Measurements from ENCODE around the gene SGTA.

SGTA gene

DNA sequence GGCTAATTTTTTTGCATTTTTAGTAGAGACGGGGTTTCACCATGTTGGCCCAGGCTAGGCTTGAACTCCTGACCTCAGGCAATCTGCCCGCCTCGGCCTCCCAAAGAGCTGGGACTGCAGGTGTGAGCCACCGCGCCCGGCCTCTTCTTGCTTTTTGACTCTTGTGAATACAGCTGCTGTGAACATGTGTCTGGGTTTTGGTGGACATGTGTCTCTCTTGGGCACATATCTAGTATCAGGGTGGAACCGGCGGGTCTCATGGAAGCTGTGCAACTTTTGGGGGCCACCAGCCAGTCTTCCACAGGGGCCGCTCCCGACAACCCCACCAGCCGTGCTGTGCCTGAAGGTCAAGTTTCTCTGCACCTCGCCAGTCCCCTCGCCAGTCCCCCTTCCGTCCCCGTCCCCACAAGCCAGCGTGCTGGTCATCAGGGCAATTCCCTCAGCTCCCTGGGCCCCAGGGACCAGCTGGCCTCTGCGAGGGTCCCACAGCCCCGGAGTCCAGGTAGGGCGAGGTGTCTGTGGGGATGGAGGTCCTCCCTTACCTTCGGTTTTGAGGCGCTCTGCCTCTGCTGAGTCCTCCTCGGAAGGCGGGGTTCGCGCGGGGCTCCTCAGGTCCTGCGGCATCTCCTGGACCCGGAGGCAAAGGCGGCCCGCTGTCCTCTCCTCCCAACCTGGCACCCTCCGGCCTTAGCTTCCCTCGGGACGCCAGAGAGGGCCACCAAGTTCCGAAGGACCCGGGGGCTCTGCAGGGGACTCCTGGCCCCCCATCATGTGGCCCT, 16.3 kb downstream of the SGTA start:
- no peaks in the 10 kb centered on the region for H3K9me3 ChIP-seq (ENCODE audit: control extremely low read depth in 1 of 5, control insufficient read depth in 4 of 5, insufficient read depth in 2 of 5, low read depth in 1 of 5, low read length in 4 of 5)
- DNase-seq: no peak
- peaks cover 0 to 25% (median 21%) of the 10 kb centered on the region in 4 experiments for H3K4me1 ChIP-seq (ENCODE audit: control extremely low read depth in 1 of 4, control insufficient read depth in 4 of 4, insufficient read depth in 4 of 4, low read length in 3 of 4)
- H3K27me3 ChIP-seq (replicated peaks in 2 of 5; ENCODE audit: control insufficient read depth in 4 of 5, insufficient read depth in 5 of 5, low read length in 4 of 5): no peaks in the 10 kb centered on the region
- 98% methylated on average over 33 of the region's 35 CpGs for WGBS (ENCODE audit: insufficient coverage)
- H3K27ac ChIP-seq (ENCODE audit: insufficient read depth in 1 of 2, low read depth in 1 of 2, low read length in 2 of 2, poor library complexity in 1 of 2, severe bottlenecking in 2 of 2): no peak overlapping the region
- no peak overlapping the region for H3K4me3 ChIP-seq (ENCODE audit: control insufficient read depth in 1 of 7, extremely low read depth in 1 of 7, insufficient read depth in 4 of 7, low read depth in 2 of 7, low read length in 6 of 7)
- ChIA-PET POLR2A (no interaction called here), CTCF (interaction anchor here (1.1 to 1.2 kb wide), 2 partner anchors 15 to 118 kb away, joined by 3 to 5 read pairs; no protein-coding TSS in a partner anchor)
- peaks cover 2 to 74% (median 44%) of the 10 kb centered on the region in 4 experiments for H3K36me3 ChIP-seq (ENCODE audit: control insufficient read depth in 4 of 4, insufficient read depth in 4 of 4, low read length in 3 of 4)

DNA sequence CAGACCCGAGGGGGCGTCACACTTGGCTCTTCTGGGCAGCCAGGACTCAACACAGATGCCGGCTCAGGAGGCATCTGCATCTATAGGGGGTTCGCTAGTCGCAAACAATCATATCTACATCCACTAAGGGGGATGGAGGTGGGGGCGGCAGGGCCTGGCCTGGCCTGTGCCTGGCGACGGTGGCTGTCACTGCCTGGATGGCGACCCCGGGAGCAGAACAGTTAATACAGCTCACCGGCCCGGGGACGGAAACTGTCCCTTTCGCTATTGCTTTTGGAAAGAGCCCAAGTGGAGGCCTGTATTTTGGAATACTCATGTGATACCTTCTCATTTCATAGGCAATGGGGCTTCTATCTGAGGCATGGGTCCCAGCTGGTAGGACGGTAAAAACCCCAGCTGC, 17.7 kb downstream of the SGTA start:
- CTCF ChIA-PET: no interaction called here
- no peak overlapping the region for H3K27ac ChIP-seq (ENCODE audit: insufficient read depth in 1 of 2, low read depth in 1 of 2, low read length in 2 of 2, poor library complexity in 1 of 2, severe bottlenecking in 2 of 2)
- POLR2A ChIA-PET: interaction anchor here (1.0 kb wide), 1 partner anchor 10 kb away, joined by 5 read pairs; no protein-coding TSS in a partner anchor
- no peaks in the 10 kb centered on the region for H3K27me3 ChIP-seq (replicated peaks in 2 of 5; ENCODE audit: control insufficient read depth in 4 of 5, insufficient read depth in 5 of 5, low read length in 4 of 5)
- no peak for DNase-seq
- H3K36me3 ChIP-seq (ENCODE audit: control insufficient read depth in 4 of 4, insufficient read depth in 4 of 4, low read length in 3 of 4): peaks cover 2 to 82% (median 55%) of the 10 kb centered on the region in 4 experiments
- 98% methylated on average over 10 of the region's 15 CpGs for WGBS (ENCODE audit: insufficient coverage)
- peaks cover 0 to 11% (median 8%) of the 10 kb centered on the region in 4 experiments for H3K4me1 ChIP-seq (ENCODE audit: control extremely low read depth in 1 of 4, control insufficient read depth in 4 of 4, insufficient read depth in 4 of 4, low read length in 3 of 4)
- no peaks in the 10 kb centered on the region for H3K9me3 ChIP-seq (ENCODE audit: control extremely low read depth in 1 of 5, control insufficient read depth in 4 of 5, insufficient read depth in 2 of 5, low read depth in 1 of 5, low read length in 4 of 5)
- H3K4me3 ChIP-seq (ENCODE audit: control insufficient read depth in 1 of 7, extremely low read depth in 1 of 7, insufficient read depth in 4 of 7, low read depth in 2 of 7, low read length in 6 of 7): no peak overlapping the region

DNA sequence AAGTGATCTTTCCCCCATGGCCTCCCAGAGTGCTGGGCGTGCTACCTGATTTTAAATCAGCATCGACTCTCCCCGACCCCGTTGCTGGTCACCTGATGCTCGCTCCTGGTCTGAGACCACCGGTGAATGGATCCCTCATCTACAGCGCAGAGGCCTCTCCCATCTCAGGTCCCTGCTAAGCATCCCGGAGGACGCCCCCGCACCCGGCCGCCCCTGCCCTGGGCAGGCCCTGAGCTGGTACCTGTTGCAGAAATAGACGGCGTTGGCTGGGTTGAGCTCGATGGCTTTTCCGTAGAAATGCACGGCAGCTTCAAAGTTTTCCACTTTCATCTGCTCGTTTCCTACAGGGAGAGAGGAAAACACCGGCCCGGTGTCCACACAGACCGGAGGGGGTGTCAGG, 18.1 kb downstream of the SGTA start:
- Histone ChIP-seq H3K9me3 (ENCODE audit: control extremely low read depth in 1 of 5, control insufficient read depth in 4 of 5, insufficient read depth in 2 of 5, low read depth in 1 of 5, low read length in 4 of 5) (no peaks in the 10 kb centered on the region), H3K27ac (ENCODE audit: insufficient read depth in 1 of 2, low read depth in 1 of 2, low read length in 2 of 2, poor library complexity in 1 of 2, severe bottlenecking in 2 of 2) (no peak overlapping the region), H3K27me3 (replicated peaks in 2 of 5; ENCODE audit: control insufficient read depth in 4 of 5, insufficient read depth in 5 of 5, low read length in 4 of 5) (no peaks in the 10 kb centered on the region), H3K4me3 (ENCODE audit: control insufficient read depth in 1 of 7, extremely low read depth in 1 of 7, insufficient read depth in 4 of 7, low read depth in 2 of 7, low read length in 6 of 7) (no peak overlapping the region), H3K36me3 (ENCODE audit: control insufficient read depth in 4 of 4, insufficient read depth in 4 of 4, low read length in 3 of 4) (peaks cover 2 to 81% (median 55%) of the 10 kb centered on the region in 4 experiments), H3K4me1 (ENCODE audit: control extremely low read depth in 1 of 4, control insufficient read depth in 4 of 4, insufficient read depth in 4 of 4, low read length in 3 of 4) (peaks cover 0 to 8% (median 4%) of the 10 kb centered on the region in 4 experiments)
- 98% methylated on average over 16 of the region's 21 CpGs for WGBS (ENCODE audit: insufficient coverage)
- ChIA-PET POLR2A (interaction anchor here (1.0 kb wide), 1 partner anchor 11 kb away, joined by 5 read pairs; no protein-coding TSS in a partner anchor), CTCF (interaction anchor here (0.9 kb wide), 1 partner anchor 17 kb away, joined by 3 read pairs; no protein-coding TSS in a partner anchor)
- DNase-seq: no peak

DNA sequence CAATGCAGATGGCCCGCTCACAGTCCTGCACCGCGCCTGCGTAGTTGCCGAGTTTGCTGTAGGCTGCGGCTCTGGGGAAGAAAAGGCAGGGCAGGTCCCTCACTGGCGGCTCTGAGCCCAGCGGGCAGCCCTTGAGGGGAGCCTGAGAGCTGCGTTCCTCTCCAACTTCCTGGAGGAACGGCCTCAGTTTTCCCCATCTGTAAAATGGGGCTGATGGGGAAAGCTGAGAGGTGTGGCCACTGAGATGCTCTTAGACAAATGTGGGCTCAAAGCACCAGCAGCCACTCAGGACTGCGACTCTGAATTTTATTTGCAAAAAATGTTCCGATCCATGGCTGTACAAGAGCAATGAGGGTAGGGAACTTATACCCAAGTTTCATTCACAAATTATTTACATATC, 19.4 kb downstream of the SGTA start:
- CTCF ChIA-PET: interaction anchor here (0.9 kb wide), 2 partner anchors 16 to 18 kb away, joined by 3 read pairs; no protein-coding TSS in a partner anchor
- H3K27ac ChIP-seq (ENCODE audit: insufficient read depth in 1 of 2, low read depth in 1 of 2, low read length in 2 of 2, poor library complexity in 1 of 2, severe bottlenecking in 2 of 2): peak overlapping the region in 1 of 2 experiments; percentile 5
- no peaks in the 10 kb centered on the region for H3K9me3 ChIP-seq (ENCODE audit: control extremely low read depth in 1 of 5, control insufficient read depth in 4 of 5, insufficient read depth in 2 of 5, low read depth in 1 of 5, low read length in 4 of 5)
- DNase-seq: no peak
- no peak overlapping the region for H3K4me3 ChIP-seq (ENCODE audit: control insufficient read depth in 1 of 7, extremely low read depth in 1 of 7, insufficient read depth in 4 of 7, low read depth in 2 of 7, low read length in 6 of 7)
- H3K36me3 ChIP-seq (ENCODE audit: control insufficient read depth in 4 of 4, insufficient read depth in 4 of 4, low read length in 3 of 4): peaks cover 3 to 84% (median 59%) of the 10 kb centered on the region in 4 experiments
- H3K4me1 ChIP-seq (ENCODE audit: control extremely low read depth in 1 of 4, control insufficient read depth in 4 of 4, insufficient read depth in 4 of 4, low read length in 3 of 4): no peaks in the 10 kb centered on the region
- no peaks in the 10 kb centered on the region for H3K27me3 ChIP-seq (replicated peaks in 2 of 5; ENCODE audit: control insufficient read depth in 4 of 5, insufficient read depth in 5 of 5, low read length in 4 of 5)
- 100% methylated on average over 10 of the region's 12 CpGs for WGBS (ENCODE audit: insufficient coverage)
- POLR2A ChIA-PET: interaction anchor here (0.6 kb wide), 1 partner anchor 236 kb away, joined by 4 read pairs; no protein-coding TSS in a partner anchor

DNA sequence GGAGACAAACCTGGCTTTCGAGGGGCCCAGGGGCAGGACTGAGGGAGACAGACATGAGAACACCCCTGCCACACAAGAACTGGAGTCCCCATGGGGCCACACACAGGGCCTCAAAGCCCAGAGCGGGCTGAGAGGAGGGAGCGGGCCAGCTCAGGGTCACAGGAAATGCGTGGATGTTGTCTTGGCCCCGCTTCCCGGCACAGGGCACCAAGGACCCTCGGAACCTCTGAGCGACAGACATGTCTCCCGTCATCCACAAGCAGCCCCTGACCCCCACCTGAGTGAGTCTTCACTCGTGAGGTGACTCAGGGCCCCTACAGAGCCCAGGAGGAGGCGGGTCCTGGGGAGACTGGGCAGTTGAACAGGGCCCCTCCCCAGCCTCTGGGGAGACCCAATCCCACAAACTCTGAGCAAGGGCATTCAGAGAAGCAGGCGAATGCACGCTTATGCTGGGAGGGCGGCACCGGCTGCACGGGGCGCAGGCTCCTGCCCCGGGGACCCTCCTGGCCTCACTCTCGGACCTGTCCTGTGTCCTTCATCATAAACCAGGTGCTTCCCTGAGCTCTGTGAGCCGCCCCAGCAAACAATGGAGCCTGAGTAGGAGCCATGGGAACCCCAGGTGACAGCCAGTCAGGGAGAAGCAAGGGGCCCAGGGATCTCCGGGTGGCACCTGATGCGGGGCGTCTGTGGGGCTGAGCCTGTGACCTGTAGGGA, 20.1 kb downstream of the SGTA start:
- ChIA-PET CTCF (interaction anchor here (0.6 kb wide), 1 partner anchor 28 kb away, joined by 3 read pairs; no protein-coding TSS in a partner anchor), POLR2A (interaction anchor here (0.6 kb wide), 1 partner anchor 13 kb away, joined by 4 read pairs; no protein-coding TSS in a partner anchor)
- no peaks in the 10 kb centered on the region for H3K4me1 ChIP-seq (ENCODE audit: control extremely low read depth in 1 of 4, control insufficient read depth in 4 of 4, insufficient read depth in 4 of 4, low read length in 3 of 4)

DNA sequence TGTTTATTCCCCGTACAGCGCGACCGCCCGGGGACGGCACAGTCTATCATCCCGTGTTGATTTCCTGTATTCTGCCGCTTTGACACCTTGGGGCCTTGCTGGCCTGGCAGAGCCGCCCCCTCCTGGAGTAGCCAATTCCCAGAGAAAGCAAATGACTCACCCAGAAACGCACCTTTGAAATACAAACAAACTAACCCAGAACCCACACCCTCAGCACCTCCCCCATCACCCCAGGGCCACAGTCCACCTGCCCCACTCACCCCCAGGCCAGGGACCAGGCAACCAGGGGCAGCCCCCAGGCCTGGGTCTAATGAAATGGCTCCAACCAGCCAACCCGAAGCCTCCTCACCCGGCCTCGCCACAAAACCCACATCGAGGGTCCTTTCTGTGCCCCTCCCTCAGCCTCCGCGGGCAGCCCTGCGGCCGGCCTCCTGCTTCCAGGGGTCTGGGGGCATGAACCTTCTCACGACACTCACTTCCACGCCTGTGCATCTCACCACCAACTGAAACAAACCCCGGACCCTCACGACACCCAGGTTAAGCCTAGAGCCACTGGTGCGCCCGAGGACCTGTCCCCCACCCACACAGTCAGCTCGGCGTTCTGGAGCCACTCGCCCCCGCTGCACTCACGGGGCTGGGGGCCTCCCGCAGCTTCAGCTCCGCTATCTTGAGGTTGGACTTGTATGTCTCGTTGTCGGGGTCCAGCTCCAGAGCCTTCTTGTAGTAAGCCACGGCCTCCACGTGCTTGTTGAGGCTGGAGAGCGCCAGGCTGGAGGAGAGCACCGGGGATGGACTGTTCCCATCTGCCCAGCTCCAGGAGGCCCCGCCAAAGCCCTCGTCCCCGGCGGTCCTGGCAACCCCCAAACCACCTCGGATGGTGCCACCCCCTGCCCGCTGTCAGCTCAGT, 20.9 kb downstream of the SGTA start:
- 98% methylated on average over 33 of the region's 43 CpGs for WGBS (ENCODE audit: insufficient coverage)
- Histone ChIP-seq H3K27ac (ENCODE audit: insufficient read depth in 1 of 2, low read depth in 1 of 2, low read length in 2 of 2, poor library complexity in 1 of 2, severe bottlenecking in 2 of 2) (no peak overlapping the region), H3K36me3 (ENCODE audit: control insufficient read depth in 4 of 4, insufficient read depth in 4 of 4, low read length in 3 of 4) (peaks cover 6 to 82% (median 62%) of the 10 kb centered on the region in 4 experiments), H3K4me1 (ENCODE audit: control extremely low read depth in 1 of 4, control insufficient read depth in 4 of 4, insufficient read depth in 4 of 4, low read length in 3 of 4) (no peaks in the 10 kb centered on the region), H3K4me3 (ENCODE audit: control insufficient read depth in 1 of 7, extremely low read depth in 1 of 7, insufficient read depth in 4 of 7, low read depth in 2 of 7, low read length in 6 of 7) (no peak overlapping the region), H3K27me3 (replicated peaks in 2 of 5; ENCODE audit: control insufficient read depth in 4 of 5, insufficient read depth in 5 of 5, low read length in 4 of 5) (no peaks in the 10 kb centered on the region), H3K9me3 (ENCODE audit: control extremely low read depth in 1 of 5, control insufficient read depth in 4 of 5, insufficient read depth in 2 of 5, low read depth in 1 of 5, low read length in 4 of 5) (no peaks in the 10 kb centered on the region)
- ChIA-PET POLR2A (interaction anchor here (0.6 kb wide), 1 partner anchor 12 kb away, joined by 4 read pairs; no protein-coding TSS in a partner anchor), CTCF (interaction anchor here (0.6 kb wide), 1 partner anchor 29 kb away, joined by 3 read pairs; no protein-coding TSS in a partner anchor)
- no peak for DNase-seq

More for the DNA sequence above, 20.1 kb downstream of the SGTA start:
- no peak for DNase-seq
- Histone ChIP-seq H3K4me3 (ENCODE audit: control insufficient read depth in 1 of 7, extremely low read depth in 1 of 7, insufficient read depth in 4 of 7, low read depth in 2 of 7, low read length in 6 of 7) (no peak overlapping the region), H3K9me3 (ENCODE audit: control extremely low read depth in 1 of 5, control insufficient read depth in 4 of 5, insufficient read depth in 2 of 5, low read depth in 1 of 5, low read length in 4 of 5) (no peaks in the 10 kb centered on the region), H3K36me3 (ENCODE audit: control insufficient read depth in 4 of 4, insufficient read depth in 4 of 4, low read length in 3 of 4) (peaks cover 6 to 82% (median 60%) of the 10 kb centered on the region in 4 experiments), H3K27ac (ENCODE audit: insufficient read depth in 1 of 2, low read depth in 1 of 2, low read length in 2 of 2, poor library complexity in 1 of 2, severe bottlenecking in 2 of 2) (peak overlapping the region in 1 of 2 experiments; percentile 5), H3K27me3 (replicated peaks in 2 of 5; ENCODE audit: control insufficient read depth in 4 of 5, insufficient read depth in 5 of 5, low read length in 4 of 5) (no peaks in the 10 kb centered on the region)
- WGBS (ENCODE audit: insufficient coverage): 97% methylated on average over 22 of the region's 23 CpGs

All from common myeloid progenitor, CD34-positive (primary cell).